ENCODE data around the gene SIGLEC9. TPM values are rescaled to one million over a fixed set of nuclear protein-coding genes. Genes with fewer than 3 reads are reported as not detected.

The SIGLEC9 gene
- total RNA-seq, 1 donor from 2014 or later, result 0.85 TPM

GRCh38 chr19:51157265-51157664, 32.6 kb downstream of the SIGLEC9 start:
- H3K27me3 ChIP-seq, result no peaks in the 10 kb centered on the region

GRCh38 chr19:51158474-51159129, 33.9 kb downstream of the SIGLEC9 start:
- Histone ChIP-seq H3K4me3 (no peak overlapping the region), H3K9me3 (no peaks in the 10 kb centered on the region), H3K27ac (no peak overlapping the region), H3K27me3 (no peaks in the 10 kb centered on the region), H3K4me1 (no peaks in the 10 kb centered on the region), H3K36me3 (no peaks in the 10 kb centered on the region)
- peak in 2 of 3 experiments; percentile 22 to 31 for TF ChIP-seq CTCF (IDR thresholded peaks at IDR 0.05)
- intact Hi-C loops (cut with DNase I), result no loop called here
- DNase-seq (ENCODE audit: low spot score in 2 of 2), result peak in 1 of 2 donors; percentile 74

More at GRCh38 chr19:51157265-51157664, 32.6 kb downstream of the SIGLEC9 start:
- intact Hi-C loops (cut with DNase I), result no loop called here
- H3K9me3 ChIP-seq, result no peaks in the 10 kb centered on the region
- no peak for TF ChIP-seq CTCF (IDR thresholded peaks at IDR 0.05)
- H3K4me3 ChIP-seq, result no peak overlapping the region
- H3K4me1 ChIP-seq, result no peaks in the 10 kb centered on the region
- H3K36me3 ChIP-seq, result no peaks in the 10 kb centered on the region
- no peak overlapping the region for H3K27ac ChIP-seq
- DNase-seq (ENCODE audit: low spot score in 2 of 2), result no peak

GRCh38 chr19:51159656-51160055, 35.0 kb downstream of the SIGLEC9 start:
- Histone ChIP-seq H3K27me3 (no peaks in the 10 kb centered on the region), H3K9me3 (no peaks in the 10 kb centered on the region), H3K36me3 (no peaks in the 10 kb centered on the region), H3K27ac (no peak overlapping the region), H3K4me3 (no peak overlapping the region), H3K4me1 (no peaks in the 10 kb centered on the region)
- no peak for DNase-seq (ENCODE audit: low spot score in 2 of 2)
- no peak for TF ChIP-seq CTCF (IDR thresholded peaks at IDR 0.05)
- intact Hi-C loops (cut with DNase I), result no loop called here

GRCh38 chr19:51161266-51161665, 36.6 kb downstream of the SIGLEC9 start:
- Histone ChIP-seq H3K9me3 (no peaks in the 10 kb centered on the region), H3K4me1 (no peaks in the 10 kb centered on the region), H3K27me3 (no peaks in the 10 kb centered on the region), H3K36me3 (no peaks in the 10 kb centered on the region), H3K4me3 (no peak overlapping the region), H3K27ac (no peak overlapping the region)
- DNase-seq (ENCODE audit: low spot score in 2 of 2), result no peak
- no peak for TF ChIP-seq CTCF (IDR thresholded peaks at IDR 0.05)
- intact Hi-C loops (cut with DNase I), result no loop called here

- H3K36me3 ChIP-seq, result no peaks in the 10 kb centered on the region
Observed at GRCh38 chr19:51161867-51162496, 37.3 kb downstream of the SIGLEC9 start.

More at GRCh38 chr19:51161867-51162496, 37.3 kb downstream of the SIGLEC9 start:
- intact Hi-C loops (cut with DNase I), result no loop called here
- no peaks in the 10 kb centered on the region for H3K9me3 ChIP-seq
- no peak for DNase-seq (ENCODE audit: low spot score in 2 of 2)
- no peak overlapping the region for H3K27ac ChIP-seq
- H3K4me1 ChIP-seq, result no peaks in the 10 kb centered on the region
- no peak for TF ChIP-seq CTCF (IDR thresholded peaks at IDR 0.05)
- H3K4me3 ChIP-seq, result no peak overlapping the region
- H3K27me3 ChIP-seq, result no peaks in the 10 kb centered on the region

All from ascending aorta (tissue), 2 donors.